GM21825 (cell line): ENCODE measurements around the gene SLC6A6.

ENCODE experiments used
- ATAC-seq: cut with Tn5 transposase; IDR thresholded peaks from one replicate; pipeline ENCODE4 v1.9.1; 2021; ENCODE audit warnings: mild to moderate bottlenecking, moderate library complexity; ENCODE audit not compliant: unreplicated experiment

Gene SLC6A6

DNA sequence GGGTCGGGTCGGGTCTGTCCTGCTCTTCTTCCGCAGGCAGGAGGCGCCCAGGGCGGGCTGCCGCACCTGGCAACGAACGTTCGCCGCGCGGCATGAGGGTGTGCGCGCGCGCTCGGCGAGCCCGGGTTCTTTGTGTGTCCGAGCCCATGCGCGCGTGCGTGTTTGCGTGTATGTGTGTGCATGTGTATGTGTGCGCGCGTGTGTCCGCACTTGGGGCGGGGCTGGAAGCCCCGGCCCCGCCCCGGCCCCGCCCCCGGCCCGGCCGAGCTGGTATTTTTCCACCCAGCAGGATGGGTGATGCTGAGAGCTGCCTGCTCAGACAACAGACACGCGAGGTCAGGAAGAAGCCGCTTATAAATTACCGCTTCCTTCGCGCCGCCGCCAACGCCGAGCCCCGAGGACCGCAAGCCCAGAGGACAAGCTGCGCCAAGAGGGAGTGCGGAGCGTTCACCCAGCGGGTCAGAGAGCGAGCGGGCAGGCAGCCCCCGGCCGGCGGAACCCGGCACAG lies at the start of gene SLC6A6:
Gene SLC6A6, plus strand, starts transcription at position 303 of the 508 bp plus-strand sequence. CDS start 41,029 bp downstream, outside the sequence.
- ATAC-seq = peak; percentile 74

DNA sequence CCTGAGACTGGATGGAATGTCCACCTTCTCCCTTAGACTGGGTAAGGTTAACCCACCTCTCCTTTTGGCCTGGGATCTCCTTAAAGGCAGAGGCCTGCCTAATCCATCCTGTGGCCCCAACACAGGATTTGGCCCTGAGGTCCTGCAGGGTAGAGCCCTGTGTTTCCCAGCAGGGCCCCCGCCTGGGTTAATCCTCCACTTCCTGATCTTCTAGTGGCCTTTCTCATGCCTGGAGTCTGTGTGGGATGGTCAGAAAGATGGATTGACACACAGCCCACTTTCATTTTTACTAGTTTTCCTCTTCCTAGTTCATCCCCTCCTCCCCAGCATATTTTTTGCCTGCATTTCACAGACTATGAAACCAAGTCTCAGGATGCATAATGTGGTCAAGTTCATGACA lies 48.9 kb upstream of the SLC6A6 start:
- no peak for ATAC-seq

DNA sequence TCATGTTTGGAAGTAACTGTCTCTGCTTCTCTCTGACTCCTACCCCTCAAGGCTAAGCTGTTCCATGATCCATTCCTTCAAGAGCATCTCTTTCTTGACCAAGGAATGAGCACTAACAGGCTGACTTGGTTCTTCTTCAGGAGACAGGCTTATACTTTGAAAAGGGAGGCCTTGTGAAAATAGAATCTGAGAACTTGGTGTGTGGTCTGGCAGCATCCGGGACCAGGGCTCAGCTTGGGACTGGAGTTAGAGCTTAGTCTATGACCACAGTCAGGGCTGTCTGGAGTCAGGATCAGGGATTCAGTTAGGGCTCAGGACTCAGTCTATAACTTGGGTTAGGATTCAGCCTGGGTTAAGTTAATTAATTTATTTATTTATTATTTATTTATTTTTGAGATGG lies 44.9 kb upstream of the SLC6A6 start:
- no peak for ATAC-seq

DNA sequence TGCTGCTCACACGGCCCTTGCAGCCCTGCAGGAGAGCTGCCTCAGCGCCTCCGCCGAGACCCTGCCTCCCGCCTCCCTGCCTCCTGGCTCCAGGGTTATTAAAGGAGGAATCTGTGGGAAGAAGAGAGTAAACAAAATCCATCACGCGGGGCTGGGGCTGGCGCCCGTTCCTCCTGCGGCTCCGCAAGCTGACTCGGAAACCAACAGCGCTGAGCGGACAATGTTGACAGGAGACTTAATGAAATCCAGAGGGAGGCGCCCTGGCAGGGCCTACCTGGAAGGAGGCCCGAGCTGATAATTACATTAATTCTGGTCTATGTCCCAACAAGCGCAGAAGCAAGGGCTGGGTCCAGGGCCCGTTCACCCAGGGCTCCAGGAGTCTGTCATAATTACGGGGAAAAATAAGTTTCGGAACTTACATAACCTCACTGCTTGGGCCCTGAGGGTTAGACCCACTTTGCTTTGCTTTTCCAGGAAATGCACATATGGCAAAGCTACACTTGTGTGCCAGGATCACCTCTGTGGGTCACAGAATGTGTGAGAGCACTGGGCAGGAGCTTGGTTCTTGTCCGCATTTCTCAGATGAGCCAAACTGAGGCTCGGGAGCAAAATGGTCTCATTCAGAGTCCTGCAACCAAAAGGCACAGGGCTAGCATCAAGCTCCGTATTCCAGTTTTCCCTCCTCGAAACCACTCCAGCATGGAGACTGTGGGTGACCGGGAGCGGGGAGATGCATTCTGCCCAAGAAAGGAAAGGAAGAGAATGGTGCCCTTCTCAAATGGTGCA lies 43.8 kb upstream of the SLC6A6 start:
- no peak for ATAC-seq

DNA sequence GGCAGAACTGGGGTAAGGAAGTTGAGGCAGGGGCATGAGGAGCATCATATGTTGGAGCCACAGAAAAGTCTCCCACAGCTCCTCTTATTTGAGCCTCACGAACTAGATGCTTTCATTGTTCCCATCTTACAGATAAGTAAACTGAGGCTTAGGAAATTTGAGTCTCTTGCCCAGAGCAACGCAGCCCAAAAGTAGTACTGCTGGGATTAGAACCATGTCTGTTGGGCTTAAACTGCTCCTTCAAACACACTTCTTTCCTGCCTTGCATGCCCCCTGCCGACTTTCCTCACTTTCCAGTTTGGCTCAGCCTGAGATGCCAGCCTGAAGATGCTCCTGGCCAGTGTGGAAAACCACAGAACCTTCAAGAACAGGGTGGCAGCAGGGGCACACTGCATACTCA lies 43.1 kb upstream of the SLC6A6 start:
- no peak for ATAC-seq

DNA sequence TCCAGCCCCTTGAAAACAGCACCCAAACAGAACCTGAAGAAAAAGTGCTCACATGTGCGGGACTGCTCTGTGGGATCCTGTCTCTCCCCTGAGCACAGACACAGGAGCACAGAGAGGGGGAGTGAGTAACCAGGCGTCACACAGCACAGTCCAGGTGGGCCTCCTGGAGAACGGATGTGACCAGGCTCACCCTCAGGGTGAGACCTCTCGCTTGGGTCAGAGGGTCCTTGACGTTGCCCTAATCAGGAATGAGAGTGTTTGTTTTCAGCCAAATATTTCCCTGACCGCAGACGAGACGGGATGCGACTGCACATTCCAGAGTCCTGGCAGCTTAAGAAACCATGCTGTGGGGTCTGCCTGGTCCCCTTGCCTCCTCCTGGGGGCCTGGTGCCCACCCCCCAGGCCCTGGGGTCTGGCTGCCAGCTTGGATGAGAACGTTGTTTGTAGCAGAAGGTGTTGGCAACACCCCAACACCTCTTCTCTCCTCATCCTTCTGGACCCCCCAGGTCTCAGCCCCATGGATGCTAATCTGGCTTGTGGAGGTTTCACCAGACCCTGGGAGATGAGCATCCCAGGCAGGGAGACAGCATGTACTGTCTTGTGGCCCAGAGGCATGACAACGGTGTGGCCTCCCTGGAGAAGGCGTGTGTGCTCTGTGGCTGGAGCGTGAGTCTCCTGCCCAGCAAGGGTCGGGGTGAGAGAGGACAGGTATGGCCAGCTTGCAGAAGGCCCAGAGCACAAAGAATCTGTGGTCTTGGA lies 42.1 kb upstream of the SLC6A6 start:
- ATAC-seq = no peak

DNA sequence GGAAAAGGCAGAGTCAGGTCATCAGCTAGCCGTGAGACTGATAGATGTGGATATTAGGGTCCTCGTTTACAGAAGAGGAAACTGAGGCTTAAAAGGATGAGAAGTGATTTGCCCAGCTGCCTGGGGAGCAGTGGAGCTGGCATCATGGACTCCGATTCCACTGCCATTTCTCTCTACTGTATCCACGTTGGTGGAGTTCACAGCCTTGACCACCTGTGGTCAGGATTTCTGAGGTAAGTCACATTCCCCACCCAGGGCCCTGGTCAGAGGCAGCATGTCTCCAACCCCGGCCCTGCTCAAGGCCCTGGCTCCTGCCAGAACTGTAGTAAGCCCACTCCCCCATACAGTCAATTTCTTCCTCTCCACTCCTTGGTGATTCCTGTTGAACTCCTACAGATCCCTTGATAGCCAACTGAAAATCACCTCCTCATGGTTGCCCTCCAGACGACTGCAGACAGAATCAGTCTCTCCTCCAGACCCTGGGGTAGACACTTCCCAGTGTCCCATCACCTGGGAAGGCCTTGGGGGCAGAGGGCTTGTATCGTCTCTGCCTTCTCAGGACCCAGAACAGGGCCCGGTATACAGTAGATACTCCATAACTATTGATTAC lies 41.2 kb upstream of the SLC6A6 start:
- no peak for ATAC-seq

DNA sequence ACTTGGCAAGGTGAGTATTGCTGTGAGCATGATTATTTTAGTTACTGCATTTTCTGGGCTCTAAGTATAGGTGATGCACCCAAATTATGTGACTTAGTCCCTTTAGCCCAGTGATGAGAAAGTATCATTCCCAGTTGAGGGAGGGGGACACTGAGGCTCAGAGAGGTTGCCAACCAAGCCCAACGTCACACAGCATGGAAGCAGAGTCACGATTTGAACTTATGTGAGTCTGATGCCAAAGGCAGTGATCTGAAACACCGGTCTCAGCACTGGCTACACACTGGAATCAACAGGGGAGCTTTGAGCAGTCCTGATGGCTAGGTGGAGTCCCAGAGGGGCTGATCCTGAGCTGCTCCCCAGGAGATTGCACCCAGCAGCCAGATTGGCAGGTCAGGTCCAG lies 39.5 kb upstream of the SLC6A6 start:
- ATAC-seq = no peak

DNA sequence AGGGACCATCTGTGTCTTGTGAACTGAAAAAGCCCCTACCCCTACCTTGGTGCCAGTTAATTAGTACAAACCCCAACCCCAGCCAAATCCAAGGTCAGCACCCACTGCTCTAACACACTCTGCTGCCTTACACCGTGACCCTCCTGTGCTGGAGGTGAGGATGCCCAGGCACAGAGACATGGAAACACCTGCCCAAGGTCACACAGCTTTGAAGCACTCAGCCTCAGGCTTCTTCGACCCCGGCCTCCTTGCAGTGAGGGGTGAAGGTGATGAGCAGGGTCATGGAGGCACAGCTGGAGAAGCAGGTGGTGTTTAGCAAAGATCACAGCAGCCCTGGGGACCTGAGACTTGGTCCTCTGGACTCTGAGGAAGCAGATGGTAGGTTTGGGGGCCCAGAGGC lies 39.0 kb upstream of the SLC6A6 start:
- no peak for ATAC-seq

DNA sequence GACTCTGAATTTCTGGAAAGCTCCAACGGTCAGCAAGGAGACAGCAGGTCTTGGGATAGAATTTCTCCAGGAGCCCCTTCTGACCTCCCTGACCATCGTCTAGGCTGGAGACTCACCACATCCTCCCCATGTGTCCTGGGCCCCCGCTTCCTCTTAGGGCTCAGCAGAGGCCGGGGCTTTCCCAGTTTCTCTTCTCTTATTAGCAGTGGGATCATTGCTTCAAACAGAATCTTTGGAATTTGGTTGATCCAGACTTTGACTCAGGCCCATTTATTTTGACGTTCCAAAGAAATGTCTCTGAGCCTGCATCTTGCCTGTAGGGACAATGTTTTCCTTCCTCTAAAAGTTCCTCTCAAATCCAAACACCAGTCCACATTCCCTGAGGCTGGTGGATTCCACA lies 38.4 kb upstream of the SLC6A6 start:
- ATAC-seq = no peak

DNA sequence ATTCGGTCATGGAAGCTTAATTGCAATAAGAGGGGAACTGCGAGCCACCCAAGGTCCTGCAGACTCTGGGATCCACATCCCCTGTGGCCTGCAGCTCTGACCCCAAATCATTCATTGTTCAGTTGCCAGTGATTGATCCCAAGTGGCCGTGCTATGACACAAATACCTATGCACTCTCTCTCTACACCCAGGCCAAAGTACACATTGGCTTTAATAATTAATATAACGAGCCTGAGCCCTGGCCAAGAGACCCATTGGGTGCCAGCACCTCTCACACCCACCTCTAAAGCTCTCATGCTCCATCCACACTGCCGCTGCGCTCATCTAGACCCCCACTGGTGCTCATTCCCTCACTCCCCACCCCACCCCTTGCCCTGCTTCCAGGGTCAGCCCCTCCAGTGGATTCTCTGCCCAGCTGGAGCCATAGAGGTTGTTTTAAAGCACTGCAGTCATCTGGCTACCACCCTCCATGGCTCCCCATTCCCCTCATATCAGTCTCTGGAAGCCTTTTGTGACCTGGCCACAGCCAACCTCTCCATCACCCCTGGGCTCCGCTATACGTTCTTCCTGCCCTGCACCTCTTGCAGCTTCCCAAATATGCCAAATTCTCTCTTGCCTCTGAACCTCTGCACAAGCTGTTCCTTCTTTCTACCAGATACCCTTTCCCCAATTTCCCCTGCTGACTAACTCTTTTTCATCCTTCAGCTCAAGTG lies 37.7 kb upstream of the SLC6A6 start:
- no peak for ATAC-seq

DNA sequence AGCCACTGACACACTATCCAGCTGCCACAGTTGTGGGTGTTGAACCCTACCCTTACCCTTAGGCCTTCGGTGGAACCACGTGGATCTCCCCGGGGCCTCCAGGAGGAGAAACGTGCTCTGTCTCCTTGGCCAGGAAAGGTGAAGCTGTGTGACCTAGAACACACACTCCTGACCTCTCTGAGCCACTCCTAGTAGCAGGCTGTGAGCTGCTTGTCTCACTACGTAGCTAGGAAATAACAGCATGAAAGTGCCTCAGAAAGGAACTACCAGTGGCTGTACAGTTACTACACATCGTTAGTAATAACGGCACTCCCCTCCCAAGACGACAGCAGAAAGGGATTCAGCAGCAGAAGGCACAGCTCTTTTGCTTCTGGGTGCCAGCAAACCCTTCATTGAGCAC lies 36.2 kb upstream of the SLC6A6 start:
- ATAC-seq = no peak

DNA sequence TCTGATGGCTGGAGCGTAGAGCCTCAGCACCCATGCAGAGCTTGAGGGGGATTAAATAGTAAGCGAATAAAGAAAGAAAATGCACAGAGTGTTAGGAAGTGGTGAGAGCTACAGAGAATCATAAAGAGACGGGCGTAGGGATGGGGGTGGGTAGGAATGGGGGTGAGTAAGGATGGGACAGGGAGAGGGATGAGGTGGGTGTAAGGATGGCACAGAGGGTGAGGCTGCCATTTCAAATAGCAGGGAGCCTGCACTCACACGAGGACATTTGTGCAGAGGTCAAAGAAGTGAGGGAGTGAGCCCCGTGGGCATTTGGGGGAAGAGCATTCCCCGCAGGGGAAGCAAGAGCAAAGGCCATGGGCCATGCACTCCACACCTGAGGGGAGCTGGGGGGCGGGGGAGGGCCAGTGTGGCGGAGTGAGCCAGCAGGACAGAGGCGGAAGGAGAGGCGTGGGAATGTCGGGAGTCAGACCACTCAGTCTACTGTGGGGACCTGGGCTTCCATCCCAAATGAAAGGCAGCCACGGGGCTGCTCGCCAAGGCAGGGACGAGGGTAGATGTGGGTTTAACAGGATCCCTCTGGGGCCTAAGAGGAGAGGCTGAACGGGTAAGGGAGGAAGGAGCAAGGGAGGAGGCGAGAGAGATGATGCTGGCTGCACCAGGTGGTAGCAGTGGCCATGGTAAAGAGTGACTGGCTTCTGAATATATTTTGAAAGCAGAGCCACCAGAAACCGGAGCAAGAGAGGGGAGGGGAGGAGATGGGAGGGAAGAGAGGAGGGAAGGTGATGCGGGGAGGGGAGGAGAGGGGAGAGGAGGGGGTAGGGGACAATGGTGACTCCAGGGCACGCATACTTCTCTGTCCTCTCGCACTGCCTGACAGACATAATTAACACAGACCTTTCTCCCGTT lies 35.2 kb upstream of the SLC6A6 start:
- ATAC-seq = no peak

DNA sequence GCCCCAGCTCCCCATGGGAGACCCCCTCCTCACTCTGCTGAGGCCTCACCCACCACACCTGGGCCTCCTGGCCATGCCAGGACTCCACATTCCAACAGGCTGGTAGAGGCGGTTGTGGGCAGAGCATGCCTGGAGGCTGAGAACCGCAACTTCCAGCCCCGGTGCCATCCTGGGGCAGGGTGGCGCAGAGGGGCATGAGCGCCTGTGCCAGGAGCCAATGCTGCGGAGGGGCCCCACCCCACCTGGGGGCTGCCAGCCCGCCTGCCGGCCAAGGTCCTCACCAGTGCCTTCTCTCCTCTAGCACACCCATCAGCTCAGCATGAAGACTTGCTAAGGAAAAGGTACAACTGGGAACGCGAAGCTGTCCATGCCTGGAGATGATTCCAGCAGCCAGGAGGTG lies 34.3 kb upstream of the SLC6A6 start:
- ATAC-seq = no peak

DNA sequence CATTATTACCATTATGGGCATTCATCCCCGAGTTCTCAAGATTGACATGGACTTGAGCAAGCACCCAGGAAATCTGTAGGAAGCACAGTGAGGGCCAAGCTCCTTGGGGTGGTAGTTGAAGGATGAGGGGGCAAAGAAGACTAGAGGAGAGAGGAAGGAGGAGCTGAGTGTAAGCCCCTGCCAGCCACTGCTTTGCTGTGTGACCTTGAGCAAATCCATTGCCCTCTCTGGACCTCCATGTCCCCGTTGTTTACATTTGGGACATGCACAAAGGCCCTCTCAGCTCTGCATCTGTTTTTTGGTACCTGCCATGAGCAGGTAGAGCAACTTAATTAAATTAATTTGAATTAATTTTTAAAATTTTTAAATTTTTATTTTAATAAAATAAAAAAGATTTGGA lies 33.5 kb upstream of the SLC6A6 start:
- no peak for ATAC-seq

DNA sequence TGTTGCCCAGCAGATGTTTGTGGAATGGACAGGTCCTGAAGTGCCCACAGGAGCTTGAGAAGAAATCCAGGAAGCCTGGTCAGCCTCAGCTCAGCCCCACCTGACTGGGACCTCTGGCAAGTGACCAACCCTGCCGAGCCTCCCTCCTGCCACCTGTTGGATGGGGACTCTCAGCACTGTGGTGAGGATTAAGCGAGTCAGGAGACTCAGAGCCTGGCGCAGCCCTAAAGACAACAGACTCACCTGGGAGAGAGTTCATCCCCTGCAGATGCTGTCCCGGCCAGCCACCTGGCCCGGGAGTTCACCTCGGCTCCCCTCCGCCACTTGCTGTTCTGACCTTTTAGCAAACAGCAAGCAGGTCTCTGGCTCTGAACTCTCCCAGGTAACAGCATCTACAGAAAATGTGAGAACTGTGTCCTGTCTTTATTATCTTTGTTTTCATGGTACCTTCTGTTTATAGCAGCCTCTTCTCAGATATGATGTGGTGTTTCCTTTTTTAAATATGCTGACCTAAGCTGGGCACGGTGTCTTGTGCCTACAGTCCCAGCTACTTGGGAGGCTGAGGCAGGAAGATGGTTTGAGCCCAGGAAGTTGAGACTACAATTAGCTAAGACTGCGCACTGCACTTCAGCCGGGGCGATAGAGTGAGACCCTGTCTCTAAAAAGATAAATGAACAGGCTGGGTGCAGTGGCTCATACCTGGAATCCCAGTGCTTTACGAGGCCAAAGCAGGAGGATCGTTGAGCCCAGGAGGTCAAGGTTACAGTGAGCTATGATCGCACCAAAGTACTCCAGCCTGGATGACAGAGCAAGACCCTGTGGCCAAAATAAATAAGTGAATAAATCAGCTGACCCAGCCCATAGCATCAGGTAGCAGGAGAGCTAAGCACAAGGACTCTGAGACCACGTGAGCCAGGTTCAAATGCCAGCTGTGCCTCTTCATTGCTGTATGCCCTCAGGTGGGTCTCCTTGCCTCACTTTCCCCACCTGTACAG lies 32.4 kb upstream of the SLC6A6 start:
- ATAC-seq = no peak

DNA sequence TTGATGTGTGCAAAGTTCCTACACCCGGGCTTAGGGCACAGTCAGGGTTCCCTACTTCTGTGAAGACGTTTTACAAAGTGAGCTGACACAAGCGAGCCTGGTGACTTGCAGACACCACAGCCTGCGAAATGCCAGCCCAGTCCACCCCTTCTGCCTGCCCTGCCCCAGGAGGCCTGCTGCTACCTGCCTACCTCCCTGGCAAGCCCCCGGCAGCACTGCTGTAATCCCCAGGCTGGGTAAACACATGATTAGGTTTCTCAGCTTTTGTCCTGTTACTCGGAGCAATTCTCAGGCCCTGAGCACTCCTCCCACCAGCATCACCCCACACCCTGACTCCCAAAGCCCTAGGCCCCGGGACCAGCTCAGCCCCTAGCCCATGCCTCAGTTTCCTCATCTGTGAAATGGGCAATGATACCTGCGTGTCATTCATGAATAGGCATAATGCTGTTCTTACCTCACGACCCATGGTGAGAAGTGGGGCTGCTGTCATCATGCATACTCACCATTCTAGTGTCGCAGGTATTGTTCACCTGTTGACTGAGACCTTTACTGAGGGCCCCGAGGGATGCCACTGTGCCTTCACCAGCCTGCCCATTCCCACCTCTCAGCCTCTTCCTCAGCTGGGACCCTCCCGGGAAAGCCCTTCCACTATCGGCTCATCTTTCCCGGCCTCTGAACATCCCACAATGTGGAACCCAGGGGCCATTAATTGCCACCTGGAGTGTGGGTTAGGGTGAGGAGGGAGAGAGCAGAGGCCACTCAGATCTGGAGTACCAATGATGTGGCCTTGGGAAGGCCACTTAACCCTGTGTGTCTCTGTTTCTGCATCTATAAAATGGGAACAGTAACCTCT lies 31.5 kb upstream of the SLC6A6 start:
- ATAC-seq = no peak
